Measurements from ENCODE around the gene LMF1. TPM values are rescaled to one million over a fixed set of nuclear protein-coding genes. Genes with fewer than 3 reads are reported as not detected.

The LMF1 gene
- total and polyA plus RNA-seq, 3 donors from 2014 or later: 12.5 to 83.4 (median 66.6) TPM

DNA sequence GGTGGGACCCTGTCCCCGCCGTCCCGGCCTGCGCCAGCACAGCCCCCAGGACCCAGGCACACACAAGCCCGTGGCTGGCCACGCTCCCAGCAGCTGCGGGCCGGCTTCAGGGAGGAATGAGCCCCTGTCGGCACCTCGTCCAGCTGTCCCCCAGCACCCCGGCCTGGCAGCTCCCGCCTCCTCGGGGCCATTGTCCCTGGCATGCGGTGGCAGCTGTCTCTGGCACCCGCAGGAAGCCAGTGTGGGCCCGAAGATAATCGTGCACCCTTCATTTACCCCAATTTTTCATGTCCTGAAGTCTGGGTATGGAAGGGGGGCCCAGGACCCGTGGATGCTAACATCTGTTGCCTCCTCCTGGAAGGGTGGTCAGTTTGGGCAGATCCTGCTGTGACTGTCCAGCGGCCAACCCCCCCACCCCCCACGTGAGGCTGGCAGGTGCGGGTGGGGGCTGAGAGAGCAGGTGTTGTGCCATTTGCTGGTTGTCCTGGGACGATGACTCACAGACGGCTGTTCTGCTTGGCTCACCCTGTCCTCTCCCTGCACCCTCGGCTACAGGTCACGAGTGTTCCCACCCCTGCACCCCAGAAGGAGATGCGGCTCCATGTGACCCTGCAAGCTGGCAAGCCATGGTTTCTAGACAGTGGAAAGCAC lies 4.0 kb upstream of the LMF1 start:
- H3K4me3 ChIP-seq: no peak overlapping the region
- WGBS, 2 donors: 83 to 87% methylated on average over 7 to 26 of the region's 26 CpGs
- H3K36me3 ChIP-seq (ENCODE audit: low read depth, missing control alignments): no peaks in the 10 kb centered on the region
- intact Hi-C loops (cut with DNase I; ENCODE audit: low total_unique reads): no loop called here
- H3K27ac ChIP-seq: no peak overlapping the region
- no peaks in the 10 kb centered on the region for H3K9me3 ChIP-seq
- TF ChIP-seq POLR2A (IDR thresholded peaks at IDR 0.05): no peak
- TF ChIP-seq, protein P1, sequence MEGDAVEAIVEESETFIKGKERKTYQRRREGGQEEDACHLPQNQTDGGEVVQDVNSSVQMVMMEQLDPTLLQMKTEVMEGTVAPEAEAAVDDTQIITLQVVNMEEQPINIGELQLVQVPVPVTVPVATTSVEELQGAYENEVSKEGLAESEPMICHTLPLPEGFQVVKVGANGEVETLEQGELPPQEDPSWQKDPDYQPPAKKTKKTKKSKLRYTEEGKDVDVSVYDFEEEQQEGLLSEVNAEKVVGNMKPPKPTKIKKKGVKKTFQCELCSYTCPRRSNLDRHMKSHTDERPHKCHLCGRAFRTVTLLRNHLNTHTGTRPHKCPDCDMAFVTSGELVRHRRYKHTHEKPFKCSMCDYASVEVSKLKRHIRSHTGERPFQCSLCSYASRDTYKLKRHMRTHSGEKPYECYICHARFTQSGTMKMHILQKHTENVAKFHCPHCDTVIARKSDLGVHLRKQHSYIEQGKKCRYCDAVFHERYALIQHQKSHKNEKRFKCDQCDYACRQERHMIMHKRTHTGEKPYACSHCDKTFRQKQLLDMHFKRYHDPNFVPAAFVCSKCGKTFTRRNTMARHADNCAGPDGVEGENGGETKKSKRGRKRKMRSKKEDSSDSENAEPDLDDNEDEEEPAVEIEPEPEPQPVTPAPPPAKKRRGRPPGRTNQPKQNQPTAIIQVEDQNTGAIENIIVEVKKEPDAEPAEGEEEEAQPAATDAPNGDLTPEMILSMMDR (IDR thresholded peaks at IDR 0.05): no peak
- no peak for DNase-seq
- peaks cover 25% of the 10 kb centered on the region for H3K4me1 ChIP-seq
- no peaks in the 10 kb centered on the region for H3K27me3 ChIP-seq

DNA sequence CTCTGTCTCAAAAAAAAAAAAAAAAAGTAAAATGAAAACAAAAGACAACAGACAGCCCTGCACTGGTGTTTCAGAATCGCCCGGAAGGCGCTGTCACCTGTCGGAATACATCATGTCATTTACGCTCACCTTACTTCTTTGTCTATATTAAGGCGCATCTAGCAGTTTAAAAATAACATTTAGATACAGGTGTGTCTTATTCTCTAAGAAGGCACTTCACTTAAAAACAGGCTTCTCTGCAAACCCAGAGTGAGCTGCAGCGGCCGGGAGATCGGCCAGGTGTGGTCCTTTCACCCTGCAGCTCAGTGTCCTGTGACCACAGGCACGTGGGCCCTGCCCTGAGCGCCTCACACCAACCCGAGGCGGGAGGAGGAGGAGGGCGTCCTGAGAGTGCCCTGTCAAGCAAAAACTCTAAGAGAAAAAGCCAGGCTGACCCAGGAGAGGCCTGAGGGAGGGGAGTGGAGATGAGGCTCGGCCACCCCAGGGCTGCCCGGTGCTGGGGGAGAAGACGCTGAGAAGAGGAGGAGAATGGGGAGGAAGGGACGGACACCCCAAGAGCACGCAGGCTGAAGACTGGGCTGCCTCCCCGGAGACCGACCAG lies 3.3 kb upstream of the LMF1 start:
- no peak for DNase-seq
- Histone ChIP-seq H3K4me3 (no peak overlapping the region), H3K27me3 (no peaks in the 10 kb centered on the region), H3K4me1 (peaks cover 30% of the 10 kb centered on the region), H3K9me3 (no peaks in the 10 kb centered on the region), H3K36me3 (ENCODE audit: low read depth, missing control alignments) (no peaks in the 10 kb centered on the region), H3K27ac (no peak overlapping the region)
- intact Hi-C loops (cut with DNase I; ENCODE audit: low total_unique reads): no loop called here
- WGBS, 2 donors: 66 to 79% methylated on average over 14 to 21 of the region's 21 CpGs
- no peak for TF ChIP-seq POLR2A (IDR thresholded peaks at IDR 0.05)
- TF ChIP-seq, protein P1 (IDR thresholded peaks at IDR 0.05): no peak

DNA sequence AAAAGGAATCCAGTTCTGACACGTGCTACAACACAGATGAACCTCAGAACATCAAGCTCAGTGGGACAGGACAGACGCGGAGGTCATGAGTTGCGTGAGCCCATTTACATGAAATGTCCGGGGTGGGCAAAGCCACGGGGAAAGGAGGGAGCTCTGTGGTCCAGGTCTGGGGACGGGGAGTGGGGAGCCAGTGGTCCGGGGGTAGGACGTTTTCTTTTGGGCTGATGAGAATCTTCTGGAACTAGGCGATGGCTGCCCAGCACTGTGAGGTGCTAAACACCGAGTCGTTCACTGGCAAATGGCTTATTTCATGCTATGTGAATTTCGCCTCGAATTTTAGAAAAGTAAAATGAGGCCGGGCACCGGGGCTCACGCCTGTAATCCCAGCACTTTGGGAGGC lies 2.6 kb upstream of the LMF1 start:
- no peak overlapping the region for H3K4me3 ChIP-seq
- H3K27me3 ChIP-seq: no peaks in the 10 kb centered on the region
- 89 to 92% methylated on average over 17 of the region's 17 CpGs for WGBS, 2 donors
- no peaks in the 10 kb centered on the region for H3K9me3 ChIP-seq
- intact Hi-C loops (cut with DNase I; ENCODE audit: low total_unique reads): no loop called here
- no peak for TF ChIP-seq POLR2A (IDR thresholded peaks at IDR 0.05)
- TF ChIP-seq, protein P1 (IDR thresholded peaks at IDR 0.05): no peak
- H3K4me1 ChIP-seq: peaks cover 30% of the 10 kb centered on the region
- no peak overlapping the region for H3K27ac ChIP-seq
- no peak for DNase-seq
- no peaks in the 10 kb centered on the region for H3K36me3 ChIP-seq (ENCODE audit: low read depth, missing control alignments)

DNA sequence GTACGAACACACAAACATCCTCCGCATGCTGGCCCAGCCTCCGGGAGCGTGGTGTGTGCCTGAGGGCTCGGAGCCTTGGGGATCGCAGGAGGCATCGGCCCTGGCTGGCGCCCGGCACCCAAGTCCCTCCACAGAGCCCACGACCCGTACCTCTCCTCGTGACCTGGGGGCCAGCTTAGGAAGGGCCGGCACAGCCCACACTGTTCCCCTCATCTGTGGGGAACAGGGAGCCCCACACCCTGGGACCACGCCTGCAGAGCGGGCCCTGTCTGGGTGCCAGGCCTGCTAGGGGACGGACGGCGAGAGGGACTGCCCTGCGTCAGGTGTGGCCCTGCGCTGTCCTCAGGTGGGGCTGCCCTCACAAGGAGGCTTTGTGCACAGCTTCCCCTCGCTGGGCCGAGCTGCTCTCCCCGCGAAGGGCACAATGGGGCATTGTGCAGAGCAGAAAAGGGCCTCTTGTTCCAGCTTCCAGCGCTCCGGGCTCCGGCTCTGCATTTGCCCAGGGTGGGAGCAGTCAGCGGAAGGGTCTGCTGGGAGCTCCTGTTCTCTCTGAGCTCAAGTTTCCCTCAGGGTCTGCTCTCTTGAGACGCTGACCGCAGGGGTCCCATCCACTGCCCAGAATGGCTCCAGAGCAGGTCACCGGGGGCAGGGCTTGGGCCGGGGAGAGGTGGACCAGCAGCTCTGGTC lies 1.7 kb upstream of the LMF1 start:
- DNase-seq: peak; percentile 72

More for the DNA sequence above, 1.7 kb upstream of the LMF1 start:
- no peak overlapping the region for H3K27ac ChIP-seq
- TF ChIP-seq POLR2A (IDR thresholded peaks at IDR 0.05): no peak
- TF ChIP-seq, protein P1 (IDR thresholded peaks at IDR 0.05): no peak
- no peaks in the 10 kb centered on the region for H3K36me3 ChIP-seq (ENCODE audit: low read depth, missing control alignments)
- no peak overlapping the region for H3K4me3 ChIP-seq
- intact Hi-C loops (cut with DNase I; ENCODE audit: low total_unique reads): no loop called here
- H3K27me3 ChIP-seq: no peaks in the 10 kb centered on the region
- no peaks in the 10 kb centered on the region for H3K9me3 ChIP-seq
- WGBS, 2 donors: 68 to 75% methylated on average over 4 to 32 of the region's 32 CpGs
- H3K4me1 ChIP-seq: peaks cover 28% of the 10 kb centered on the region
